Non-pigmented ciliary epithelial cell (primary cell): ENCODE measurements around the gene FBXL13.
"Not testable (repeated sequence)": the region's sequence is repeated elsewhere in the genome, so short reads cannot be mapped to it uniquely, and the experiment has no call there.

ENCODE experiments used
- DNase-seq: peaks from one replicate; pipeline ENCODE4 v3.0.0-alpha.2; 2010; ENCODE audit warnings: low read depth

Gene FBXL13

DNA sequence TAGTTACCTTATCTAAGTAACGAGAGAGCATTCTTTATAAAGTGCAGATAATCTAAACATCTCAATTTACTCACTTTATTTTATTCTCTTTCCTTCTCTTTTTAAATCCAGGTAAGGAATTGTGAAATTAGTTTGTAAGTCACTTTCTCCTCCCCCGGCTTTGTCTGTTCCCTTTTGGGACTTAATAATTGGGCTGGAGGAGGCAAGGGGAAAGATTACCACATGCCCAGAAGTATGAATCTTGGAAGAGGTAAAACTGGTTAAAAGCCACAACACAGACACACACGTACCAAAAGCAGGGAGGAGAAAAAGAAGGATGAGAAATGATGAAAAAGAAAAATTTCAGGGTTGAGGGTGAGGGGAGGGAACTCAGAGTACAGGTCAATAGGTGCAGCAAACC, 225.1 kb downstream of the FBXL13 start:
- no peak for DNase-seq

DNA sequence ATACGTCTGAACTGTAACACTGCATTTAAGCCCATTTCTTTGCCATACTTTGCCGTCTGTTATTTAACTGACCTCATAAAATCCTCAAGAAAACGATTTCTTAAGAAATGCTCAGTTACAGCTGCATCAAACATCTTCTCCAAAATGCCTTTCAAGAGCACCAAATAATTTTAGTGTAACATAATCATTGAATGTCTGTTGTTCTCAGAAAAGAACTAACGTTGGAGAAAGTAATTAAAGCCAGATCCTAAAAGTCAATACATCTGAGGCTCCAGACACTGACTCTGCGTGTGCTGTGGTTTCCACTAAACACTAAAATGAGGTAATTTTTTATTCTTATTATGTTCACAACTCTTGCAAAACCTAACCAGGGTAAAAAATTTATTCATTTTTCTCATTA, 225.5 kb downstream of the FBXL13 start:
- no peak for DNase-seq

DNA sequence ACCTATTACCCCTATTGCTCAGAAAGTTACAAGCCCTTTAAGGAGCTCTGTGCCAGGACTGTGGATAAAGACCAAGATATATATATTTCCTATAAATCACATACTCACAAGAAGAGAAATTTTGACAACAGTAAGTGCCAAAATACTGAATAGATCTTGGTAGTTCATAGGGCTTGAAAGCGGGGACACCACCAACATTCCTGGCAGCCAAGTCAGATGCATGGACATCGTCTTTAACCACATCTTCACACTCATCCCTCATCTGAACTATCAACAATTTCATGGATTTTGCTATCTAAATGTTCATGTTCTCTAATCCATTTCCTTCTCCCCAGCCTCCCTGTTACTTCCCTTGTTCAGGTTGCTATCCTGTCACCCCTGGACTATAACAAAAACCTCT, 229.2 kb downstream of the FBXL13 start:
- no peak for DNase-seq

DNA sequence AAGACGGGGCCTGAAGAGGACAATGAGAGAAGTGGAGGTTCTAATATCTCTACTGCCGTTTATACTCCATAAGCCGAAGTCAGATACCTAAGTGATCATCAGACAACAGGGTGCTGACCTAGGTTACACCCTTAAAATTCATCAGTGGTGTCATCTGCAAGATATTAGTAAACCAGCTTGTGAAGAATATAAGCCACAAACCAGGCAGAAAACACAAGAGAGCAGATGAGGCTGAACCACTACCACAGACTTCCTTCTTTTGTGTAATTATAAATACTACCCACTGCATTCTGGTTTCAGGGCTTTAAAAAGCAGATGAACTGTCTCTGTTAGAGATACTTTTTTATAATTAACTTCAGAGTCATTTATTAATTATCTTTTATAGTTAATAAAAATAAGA, 230.7 kb downstream of the FBXL13 start:
- no peak for DNase-seq

DNA sequence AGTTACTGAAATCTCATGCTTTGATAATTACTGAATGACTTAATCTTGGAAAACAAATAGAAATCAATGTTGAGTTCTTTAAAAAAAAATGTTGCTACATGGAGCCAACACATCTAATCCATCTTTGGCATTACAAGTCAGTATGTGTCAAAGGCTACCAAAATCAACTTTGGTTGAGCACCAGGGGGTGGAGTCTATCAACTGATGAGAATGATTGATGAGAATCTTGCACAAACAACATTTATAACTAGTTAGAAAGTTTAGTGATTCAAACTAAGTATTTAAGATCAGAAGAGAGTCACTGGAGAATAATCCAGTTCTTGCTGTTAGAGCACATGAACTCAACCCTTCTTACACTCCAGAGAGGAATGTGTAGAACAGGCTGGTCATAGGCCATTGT, 232.3 kb downstream of the FBXL13 start:
- DNase-seq, result no peak

DNA sequence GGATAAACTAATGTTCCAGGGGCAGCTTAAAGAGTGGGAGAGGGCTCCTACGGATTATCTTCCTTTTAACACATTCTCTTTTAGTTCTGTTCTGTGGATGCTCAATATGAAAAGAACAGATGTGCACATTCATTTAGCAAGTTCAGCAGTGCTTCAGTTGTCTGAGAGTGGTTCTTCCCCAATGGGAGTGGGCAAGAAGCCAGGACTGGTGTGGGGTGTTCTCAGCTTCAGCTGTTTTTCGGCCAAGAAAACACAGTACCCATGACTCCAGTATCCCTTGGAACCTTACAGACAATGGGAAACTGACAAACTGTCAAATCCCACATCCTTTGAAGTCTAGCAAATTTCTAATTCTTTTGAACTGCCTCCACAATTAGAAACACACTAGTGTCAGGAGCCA, 233.3 kb downstream of the FBXL13 start:
- no peak for DNase-seq

DNA sequence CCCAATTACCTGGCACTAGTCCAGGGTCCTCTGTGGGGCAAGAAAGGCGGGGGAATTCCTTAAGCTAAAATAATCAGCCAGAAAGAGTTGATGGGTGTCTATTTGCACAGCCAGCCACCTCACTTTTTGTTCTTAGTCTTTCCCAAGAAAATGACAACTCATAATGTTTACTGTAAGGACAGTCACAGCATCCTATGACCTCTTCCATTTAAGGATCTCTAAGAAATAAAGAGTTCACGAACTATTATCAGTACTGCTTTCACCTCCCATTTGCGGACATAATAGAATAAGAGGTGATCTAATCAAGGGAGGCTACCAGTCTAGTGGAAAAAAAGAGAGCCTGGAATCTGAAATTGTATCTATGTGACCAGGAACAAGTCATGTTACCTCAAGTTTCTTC, 234.2 kb downstream of the FBXL13 start:
- no peak for DNase-seq

DNA sequence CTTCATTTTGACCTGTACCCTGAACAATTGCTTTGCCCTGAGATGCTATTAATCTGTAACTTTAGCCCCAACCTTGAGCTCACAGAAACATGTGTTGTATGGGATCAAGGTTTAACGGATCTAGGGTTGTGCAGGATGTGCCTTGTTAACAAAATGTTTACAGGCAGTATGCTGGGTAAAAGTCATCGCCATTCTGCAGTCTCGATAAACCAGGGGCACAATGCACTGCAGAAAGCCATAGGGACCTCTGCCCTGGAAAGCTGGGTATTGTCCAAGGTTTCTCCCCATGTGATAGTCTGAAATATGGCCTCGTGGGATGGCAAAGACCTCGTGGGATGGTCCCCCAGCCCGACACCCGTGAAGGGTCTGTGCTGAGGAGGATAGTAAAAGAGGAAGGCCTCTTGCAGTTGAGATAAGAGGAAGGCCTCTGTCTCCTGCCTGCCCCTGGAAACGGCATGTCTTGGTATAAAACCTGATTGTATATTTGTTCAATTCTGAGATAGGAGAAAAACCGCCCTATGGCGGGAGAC, 236.0 kb downstream of the FBXL13 start:
- not testable (repeated sequence) for DNase-seq

DNA sequence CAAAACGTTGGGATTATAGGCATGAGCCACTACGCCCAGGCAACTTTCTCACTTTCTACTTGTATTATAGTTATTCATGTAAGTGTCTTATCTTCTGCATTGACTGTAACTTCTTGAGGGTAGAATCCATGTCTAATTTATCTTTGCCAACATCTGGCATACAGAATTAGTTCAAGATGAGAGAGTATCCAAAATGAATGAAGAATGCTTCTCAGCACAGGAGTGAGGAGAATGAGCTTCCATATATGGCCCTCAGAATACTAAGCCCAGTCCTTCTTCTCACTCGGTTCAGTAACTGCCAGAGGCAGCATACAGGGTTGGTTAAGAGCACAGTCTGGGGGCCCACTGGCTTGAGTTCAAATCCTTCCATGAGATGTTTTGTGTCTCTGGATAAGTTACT, 236.8 kb downstream of the FBXL13 start:
- no peak for DNase-seq

DNA sequence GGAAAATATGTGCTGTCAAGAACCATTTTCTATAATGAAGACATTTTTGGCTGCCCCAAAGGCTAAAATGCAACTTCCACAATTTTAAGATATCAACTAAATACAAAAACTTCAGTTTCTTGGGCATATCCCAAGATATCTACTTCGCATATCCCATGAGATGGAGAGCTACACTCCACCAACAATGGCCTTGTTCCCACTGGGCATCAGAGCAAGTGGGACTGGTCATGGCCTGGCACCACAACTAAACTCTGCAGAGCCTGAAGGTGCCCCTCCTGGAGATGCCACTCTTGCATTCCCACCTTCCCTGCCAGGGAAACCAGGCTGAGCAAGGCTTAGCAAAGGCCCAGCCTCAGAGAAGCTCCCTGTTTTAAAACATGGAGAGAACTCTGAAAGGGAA, 237.6 kb downstream of the FBXL13 start:
- DNase-seq, result no peak

DNA sequence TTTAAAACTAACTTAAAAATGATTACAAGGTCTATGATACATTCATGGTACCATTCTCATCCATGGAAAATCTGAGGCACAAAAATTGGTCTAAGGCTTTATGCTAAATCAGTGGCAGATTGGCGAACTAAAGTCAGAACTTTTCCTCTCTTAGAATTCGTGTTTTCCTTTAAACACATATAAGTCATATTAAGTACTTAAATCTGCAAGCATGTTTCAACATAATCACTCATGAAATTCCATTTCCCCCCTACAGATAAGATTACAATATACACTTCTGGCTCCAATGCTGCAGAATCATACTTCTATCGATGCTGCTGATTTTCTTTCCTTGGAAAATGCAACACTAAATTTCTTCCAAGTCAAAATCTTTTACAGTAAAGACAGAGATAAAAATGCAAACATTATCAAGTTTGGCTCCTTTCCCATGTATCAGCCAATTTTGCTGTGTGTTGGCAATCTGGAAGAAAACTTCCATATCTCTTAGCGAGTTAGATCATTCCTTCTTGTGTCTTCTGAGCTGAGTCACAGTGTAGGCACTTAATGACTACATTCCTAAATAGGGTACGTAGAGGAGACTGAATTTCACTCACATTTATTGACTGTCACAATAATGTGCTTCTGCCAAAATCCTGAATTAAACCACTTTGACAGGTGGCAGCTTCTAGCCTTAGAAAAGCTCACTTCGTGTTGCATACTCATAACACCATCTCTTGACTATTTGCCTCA, 238.2 kb downstream of the FBXL13 start:
- DNase-seq, result peak; percentile 86

DNA sequence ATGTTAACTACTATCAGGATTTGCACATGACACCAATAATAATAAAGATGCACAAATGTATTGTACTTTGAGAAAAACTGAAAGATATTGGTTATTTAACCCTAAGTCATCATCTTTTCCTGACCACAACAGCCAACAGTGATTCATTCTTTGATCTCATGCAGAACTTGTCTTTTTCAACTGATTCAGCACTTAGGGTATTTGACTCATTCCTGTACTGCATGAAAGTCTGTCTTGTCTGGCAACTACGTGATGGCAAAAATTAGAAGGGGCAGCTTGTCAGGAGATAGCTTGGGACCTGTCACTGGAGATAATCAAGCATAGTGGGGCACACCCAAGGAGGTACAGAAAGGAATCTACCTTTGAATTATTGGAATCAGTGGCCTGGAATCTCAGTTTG, 239.6 kb downstream of the FBXL13 start:
- peak; percentile 84 for DNase-seq

DNA sequence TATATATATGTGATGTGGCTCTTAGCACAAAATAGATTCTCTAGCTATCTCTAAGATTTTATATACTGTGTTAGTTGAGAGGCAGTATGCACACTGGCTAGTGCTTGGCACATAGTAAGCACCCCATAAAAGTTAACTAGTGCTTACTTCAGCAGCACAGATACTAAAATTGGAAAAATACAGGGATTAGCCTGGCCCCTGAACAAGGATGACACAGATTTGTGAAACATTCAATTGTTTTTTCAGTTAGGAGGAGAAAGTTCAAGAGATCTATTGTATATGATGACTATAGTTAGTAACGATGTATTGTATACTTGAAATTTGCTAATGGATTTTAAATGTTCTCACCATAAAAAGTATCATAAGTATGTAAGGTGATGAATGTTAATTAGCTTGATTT, 240.1 kb downstream of the FBXL13 start:
- no peak for DNase-seq

DNA sequence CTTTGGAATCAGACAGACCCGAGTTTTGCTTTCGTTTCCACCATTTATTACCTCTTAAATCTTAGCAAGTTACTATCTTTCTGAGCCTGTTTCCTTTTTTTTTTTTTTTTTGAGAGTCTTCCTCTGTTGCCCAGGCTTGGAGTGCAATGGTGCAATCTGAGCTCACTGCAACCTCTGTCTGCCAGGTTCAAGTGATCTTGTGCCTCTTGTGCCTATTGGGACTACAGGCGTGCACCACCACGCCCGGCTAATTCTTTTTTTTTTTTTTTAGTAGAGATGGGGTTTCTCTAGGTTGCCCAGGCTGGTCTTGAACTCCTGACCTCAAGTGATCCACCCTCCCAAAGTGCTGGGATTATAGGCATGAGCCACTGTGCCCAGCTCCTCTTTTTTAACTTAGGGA, 241.3 kb downstream of the FBXL13 start:
- no peak for DNase-seq

DNA sequence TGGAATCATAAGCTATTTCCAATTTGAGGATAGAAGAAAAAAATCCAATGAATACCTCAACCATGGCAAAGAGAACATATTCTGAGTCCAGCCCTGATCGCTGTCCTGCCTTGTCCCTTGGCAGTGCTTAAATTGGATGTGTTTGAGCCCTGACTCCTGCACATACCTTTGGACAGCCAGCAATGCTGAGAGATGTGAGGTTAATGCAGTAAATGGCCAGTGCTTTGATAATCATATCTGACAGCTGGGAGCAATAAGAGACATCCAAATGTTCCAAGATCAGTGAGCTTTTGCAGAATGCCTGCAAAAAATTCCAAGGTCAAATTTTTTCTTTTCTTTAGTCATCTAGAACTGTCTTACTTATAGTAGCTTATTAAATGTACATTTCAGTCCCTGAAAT, 241.9 kb downstream of the FBXL13 start:
- DNase-seq, result no peak

DNA sequence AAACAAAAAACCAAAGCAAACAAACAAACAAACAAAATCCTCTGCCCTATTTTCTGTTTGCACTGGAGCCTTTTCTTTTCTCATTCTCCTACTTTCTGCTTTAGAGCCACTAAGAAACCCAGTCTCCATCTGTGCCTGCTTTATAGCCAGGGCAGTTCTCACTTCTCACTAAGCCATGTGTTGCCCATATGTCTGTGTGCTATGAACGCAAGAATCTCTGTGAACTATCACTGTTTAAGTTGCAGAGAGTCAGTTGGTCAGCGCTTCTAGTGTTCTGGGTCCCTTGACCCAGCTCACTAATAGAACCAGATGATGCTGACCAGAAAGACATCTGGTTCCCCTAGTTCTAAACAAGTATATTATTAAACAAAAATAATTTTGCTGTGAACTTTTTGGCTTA, 244.4 kb downstream of the FBXL13 start:
- no peak for DNase-seq

DNA sequence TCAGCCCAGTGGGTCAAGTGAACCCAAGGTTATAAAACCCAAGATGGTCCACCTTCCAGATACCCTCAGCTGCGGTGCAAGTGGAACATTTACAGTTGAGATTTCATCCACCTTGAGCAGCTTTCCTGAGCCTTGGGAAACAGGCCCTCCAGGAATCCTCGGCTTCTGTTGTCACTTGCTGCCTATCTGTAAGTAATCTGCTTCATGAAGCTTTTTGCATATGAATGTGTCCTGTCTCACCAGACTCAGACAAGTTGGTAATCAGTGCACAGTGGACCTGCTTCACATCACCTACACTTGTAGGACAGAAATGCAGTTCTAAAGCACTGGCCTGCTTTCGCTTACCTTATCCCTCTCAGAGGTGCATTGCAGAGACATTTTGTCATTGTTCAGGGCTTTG, 245.5 kb downstream of the FBXL13 start:
- no peak for DNase-seq

DNA sequence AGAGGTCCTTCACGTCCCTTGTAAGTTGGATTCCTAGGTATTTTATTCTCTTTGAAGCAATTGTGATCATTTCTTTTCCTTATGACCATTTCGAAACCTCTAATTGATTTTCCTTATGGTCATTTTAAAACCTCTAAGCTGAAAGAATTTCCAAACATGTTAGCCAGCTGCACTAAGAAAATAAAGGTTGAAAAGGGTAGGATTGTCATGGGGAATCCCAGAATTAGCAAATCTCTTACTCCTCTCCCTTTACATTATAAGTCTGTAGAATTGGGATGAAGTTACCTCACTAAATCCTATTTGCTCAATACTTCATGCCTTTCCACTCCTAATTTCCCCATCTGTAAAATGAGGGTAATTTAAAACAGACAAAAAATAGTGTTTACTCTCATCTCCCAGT, 246.3 kb downstream of the FBXL13 start:
- no peak for DNase-seq

DNA sequence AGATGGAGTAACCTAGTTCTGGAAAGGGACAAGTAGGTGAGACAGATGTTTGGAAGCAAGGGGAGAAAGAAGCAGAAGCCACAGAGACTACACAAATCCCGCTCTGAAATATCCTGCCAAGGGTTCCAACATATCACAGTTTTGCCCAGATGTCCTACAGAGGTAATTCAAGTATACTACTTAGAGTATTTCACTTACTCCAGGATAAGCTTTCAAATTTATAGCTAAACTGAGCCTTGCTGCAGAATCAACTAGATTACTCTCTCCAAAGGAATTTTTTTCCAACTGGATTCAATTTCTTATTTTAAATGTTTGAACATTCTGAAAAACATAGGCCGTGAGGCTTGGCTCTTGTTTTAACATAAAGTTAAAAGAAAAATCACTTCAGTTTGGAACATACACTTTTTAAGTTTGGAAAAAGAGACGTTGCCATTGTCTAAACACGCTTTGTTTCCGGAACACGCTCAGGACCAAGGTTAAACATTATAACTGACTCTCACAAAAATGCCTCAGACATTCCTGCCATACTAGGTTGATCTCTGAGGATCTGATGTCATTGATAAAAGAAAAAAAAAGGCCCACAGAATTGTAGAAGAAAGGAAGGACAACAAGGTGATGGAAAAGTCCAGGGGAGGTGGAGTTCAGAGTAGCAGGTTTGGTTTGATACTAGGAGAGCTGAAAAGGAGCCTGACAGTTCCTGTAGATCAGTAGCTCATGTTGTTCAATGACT, 251.0 kb downstream of the FBXL13 start:
- no peak for DNase-seq

DNA sequence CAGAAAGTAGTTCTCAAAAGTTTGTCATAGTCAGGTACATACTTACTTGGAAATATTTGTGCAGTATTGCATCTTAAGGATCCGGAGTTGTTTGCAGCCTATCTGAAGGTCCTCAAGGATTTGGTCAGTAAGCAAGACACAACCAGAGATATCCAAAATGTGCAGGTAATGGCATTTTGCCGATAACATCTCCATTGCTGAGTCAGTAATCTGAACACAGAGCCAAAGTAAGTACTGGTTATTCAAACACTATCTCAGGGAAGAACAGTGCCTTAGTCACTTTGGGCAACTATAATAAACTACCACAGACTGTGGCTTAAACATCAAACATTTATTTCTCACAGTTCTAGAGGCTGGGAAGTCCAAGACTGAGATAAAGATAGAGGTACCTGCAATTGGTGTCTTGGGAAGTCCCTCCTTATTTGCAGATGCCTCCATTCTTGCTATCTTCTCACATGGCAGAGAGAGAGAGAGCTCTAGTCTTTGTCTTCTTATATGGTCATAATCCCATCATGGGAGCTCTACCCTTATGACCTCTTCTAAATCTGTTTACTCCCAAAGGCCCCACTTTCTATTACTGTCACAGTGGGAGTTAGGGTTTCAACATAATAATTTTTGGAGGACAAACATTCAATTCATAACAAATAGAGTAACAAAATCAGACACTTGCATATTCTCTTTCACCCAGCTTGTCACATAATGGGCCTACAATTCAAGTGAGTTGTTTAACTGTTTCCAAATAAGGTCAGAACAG, 252.4 kb downstream of the FBXL13 start:
- DNase-seq, result no peak

DNA sequence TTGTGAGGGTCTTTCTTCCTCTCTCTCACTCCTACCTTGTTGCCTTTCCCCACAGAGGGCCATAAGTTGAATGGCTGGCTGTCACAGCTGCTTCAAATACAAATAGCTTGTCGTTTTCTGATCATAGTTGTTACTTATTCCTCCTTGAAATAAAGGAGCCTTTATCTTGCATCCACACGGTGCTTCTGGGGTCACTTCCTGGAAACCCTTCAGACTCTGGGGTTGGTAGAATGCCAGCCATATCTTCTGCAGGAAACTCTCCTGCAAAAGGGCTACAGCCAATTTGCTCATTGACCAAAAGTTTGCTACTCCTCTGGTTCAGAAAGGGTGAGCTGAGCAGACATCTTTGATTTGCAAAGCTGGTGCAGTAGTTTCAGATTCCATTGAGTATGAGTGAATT, 255.4 kb downstream of the FBXL13 start:
- no peak for DNase-seq

DNA sequence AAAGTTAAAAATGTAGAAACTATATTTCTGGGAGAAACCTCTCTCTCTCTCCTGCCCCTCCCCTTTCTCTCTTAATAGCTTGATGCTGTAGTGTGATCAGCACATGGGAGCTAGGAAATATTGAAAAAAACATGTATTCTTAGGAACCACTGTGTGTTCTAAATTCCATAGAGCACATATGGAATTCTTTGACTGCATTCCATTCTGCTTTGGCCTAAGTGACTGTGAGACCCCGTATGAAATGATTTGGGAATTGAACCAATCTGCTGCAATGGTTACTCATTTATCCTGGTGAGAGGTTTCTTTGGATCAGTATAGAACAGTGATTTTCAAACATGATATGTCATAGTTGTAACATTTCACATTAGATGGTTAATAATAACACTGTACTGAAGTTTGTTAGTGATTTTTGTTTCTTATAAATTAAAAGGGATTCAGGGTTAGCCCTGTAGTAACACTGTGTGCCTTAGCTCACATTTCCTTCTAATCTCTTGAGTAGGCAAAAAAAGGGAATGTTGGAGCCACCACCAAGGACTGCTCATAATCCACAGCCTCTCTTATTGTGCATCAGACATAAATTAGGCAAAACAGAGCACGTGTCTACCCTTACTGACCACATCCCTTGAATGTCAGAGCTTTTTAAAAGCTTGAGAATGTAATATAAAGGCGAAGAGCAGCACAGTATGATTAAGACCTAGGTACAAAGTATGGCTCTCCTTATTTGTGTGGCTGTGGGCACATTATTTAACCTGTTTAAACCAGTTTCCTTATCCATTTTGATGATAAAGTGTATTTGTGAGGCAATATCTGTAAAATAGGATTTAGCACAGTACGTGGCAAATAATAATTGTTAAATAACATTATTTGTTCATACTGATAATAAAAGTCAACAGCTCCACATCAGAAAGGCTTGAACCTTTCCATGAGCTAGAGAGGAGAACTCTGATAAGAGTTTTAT, 256.7 kb downstream of the FBXL13 start:
- DNase-seq, result no peak
